A549 (cell line): ENCODE results near the gene UTP11. TPM values are rescaled to one million over a fixed set of nuclear protein-coding genes. Genes with fewer than 3 reads are reported as not detected.

ENCODE experiments used
- ATAC-seq, 2 experiments: fragments of 200-7000 bp in 1 of 2; fragments of >200 bp in 1 of 2; cut with Nextera tagmentation in 1 of 2; cut with Tn5 transposase in 1 of 2; 3 replicates each; pipeline versions ENCODE4 v1.8.0 to v1.9.1; 2018 to 2020; ENCODE audit warnings: mild to moderate bottlenecking in 1 of 2, moderate library complexity in 1 of 2
- CTCF ChIA-PET: fragments of 300-600 bp; sonication (Branson Sonifier 250); formaldehyde crosslinking; extraction: SDS; loops from one replicate; lab custom pipeline; 2021; ENCODE audit warnings: antibody characterized with exemption, inconsistent platforms; lab: Yijun Ruan, JAX
- POLR2A ChIA-PET: fragments of 350-600 bp; formaldehyde crosslinking; extraction: SDS; loops from one replicate; lab custom pipeline; 2021; ENCODE audit warnings: antibody characterized with exemption, inconsistent platforms; lab: Yijun Ruan, JAX
- DNase-seq, 2 experiments: peaks; one replicate each; pipeline versions ENCODE4 v3.0.0 to v3.0.0-alpha.2; 2011 to 2016; ENCODE audit warnings: low read depth in 1 of 2, low spot score in 1 of 2
- FAIRE-seq: peaks from 2 replicates; lab custom pipeline; 2011; peaks lifted over from hg19 to GRCh38; lab: Jason Lieb, UNC
- H3K27ac ChIP-seq, 2 experiments: fragments of >200 bp; sonication (Bioruptor Twin); formaldehyde crosslinking; 3 replicates each; pipeline ENCODE4 v1.5.1; 2016 to 2017
- H3K4me1 ChIP-seq: fragments of >200 bp; sonication (Bioruptor Twin); formaldehyde crosslinking; 3 replicates; pipeline ENCODE4 v1.6.1; 2016
- H3K4me2 ChIP-seq: fragments of >200 bp; sonication (Bioruptor Twin); formaldehyde crosslinking; 3 replicates; pipeline ENCODE4 v1.6.1; 2016
- H3K4me3 ChIP-seq: fragments of >200 bp; sonication (Bioruptor Twin); formaldehyde crosslinking; 3 replicates; pipeline ENCODE4 v1.5.1; 2016
- H3K9me3 ChIP-seq: fragments of >200 bp; sonication (Bioruptor Twin); formaldehyde crosslinking; 3 replicates; pipeline ENCODE4 v1.6.1; 2016
- CBX2 ChIP-seq: fragments of 200-600 bp; sonication (generic); IDR thresholded peaks from 2 replicates; pipeline ENCODE4 v1.6.1; 2016; ENCODE audit warnings: low read depth, mild to moderate bottlenecking, borderline replicate concordance
- CBX8 ChIP-seq: fragments of 200-600 bp; sonication (generic); IDR thresholded peaks from 2 replicates; pipeline ENCODE4 v1.6.1; 2016
- EP300 ChIP-seq, 2 experiments: fragments of >200 bp; sonication (Bioruptor Twin); formaldehyde crosslinking; IDR thresholded peaks; 2 replicates in 1 of 2; 3 replicates in 1 of 2; pipeline ENCODE4 v1.6.1; 2016 to 2017
- FOSB ChIP-seq: fragments of 250-450 bp; sonication (Bioruptor Pico); IDR thresholded peaks from 2 replicates; pipeline ENCODE4 v1.5.0; 2020; ENCODE audit warnings: mild to moderate bottlenecking, moderate library complexity
- FOSL2 ChIP-seq, 2 experiments: fragments of 450-650 bp in 1 of 2; fragments of >200 bp in 1 of 2; sonication (Bioruptor Twin) in 1 of 2; formaldehyde crosslinking; IDR thresholded peaks; 2 replicates each; pipeline versions ENCODE4 v1.5.0 to v1.6.1; 2016 to 2020; ENCODE audit warnings: mild to moderate bottlenecking in 1 of 2, moderate library complexity in 1 of 2
- FOXS1 ChIP-seq: fragments of 250-450 bp; sonication (Bioruptor Pico); IDR thresholded peaks from 2 replicates; pipeline ENCODE4 v1.5.0; 2020; ENCODE audit warnings: mild to moderate bottlenecking, moderate library complexity
- HOXA7 ChIP-seq: fragments of 250-450 bp; sonication (Bioruptor Pico); IDR thresholded peaks from 2 replicates; pipeline ENCODE4 v1.5.0; 2020; ENCODE audit warnings: mild to moderate bottlenecking, moderate library complexity
- HOXB5 ChIP-seq: fragments of 250-450 bp; sonication (Bioruptor Pico); IDR thresholded peaks from 2 replicates; pipeline ENCODE4 v1.5.0; 2020; ENCODE audit warnings: mild to moderate bottlenecking, moderate library complexity
- MAFK ChIP-seq: fragments of 450-650 bp; IDR thresholded peaks from 2 replicates; pipeline ENCODE4 v1.6.1; 2014; ENCODE audit not compliant: partially characterized antibody
- PHF8 ChIP-seq: fragments of 200-600 bp; sonication (generic); IDR thresholded peaks from 2 replicates; pipeline ENCODE4 v1.6.1; 2016; ENCODE audit warnings: low read depth, mild to moderate bottlenecking, antibody characterized with exemption, moderate library complexity, borderline replicate concordance
- POLR2AphosphoS2 ChIP-seq: conservative IDR thresholded peaks from 2 replicates; pipeline ENCODE4 v1.6.1; 2012; ENCODE audit warnings: low read length, improper control_type of control experiment, inconsistent platforms
- RAD21 ChIP-seq, 2 experiments: fragments of >200 bp in 1 of 2; sonication (Bioruptor Twin) in 1 of 2; formaldehyde crosslinking in 1 of 2; IDR thresholded peaks in 1 of 2; conservative IDR thresholded peaks in 1 of 2; 2 replicates in 1 of 2; 3 replicates in 1 of 2; pipeline ENCODE4 v1.6.1; 2012 to 2018; ENCODE audit warnings: inconsistent platforms in 1 of 2
- RARB ChIP-seq: fragments of 250-450 bp; sonication (Bioruptor Pico); IDR thresholded peaks from 2 replicates; pipeline ENCODE4 v1.8.0; 2021; ENCODE audit warnings: mild to moderate bottlenecking, moderate library complexity
- TFCP2L1 ChIP-seq: fragments of 250-450 bp; sonication (Bioruptor Pico); IDR thresholded peaks from 2 replicates; pipeline ENCODE4 v1.5.0; 2021; ENCODE audit warnings: mild to moderate bottlenecking
- TP53 ChIP-seq: fragments of 250-450 bp; sonication (Bioruptor Pico); IDR thresholded peaks from 2 replicates; pipeline ENCODE4 v1.5.0; 2021; ENCODE audit warnings: mild to moderate bottlenecking, moderate library complexity
- ZFP36 ChIP-seq: fragments of 450-650 bp; IDR thresholded peaks from 2 replicates; pipeline ENCODE4 v1.6.1; 2014; ENCODE audit warnings: borderline replicate concordance; ENCODE audit not compliant: partially characterized antibody
- ZNF302 ChIP-seq: fragments of 250-450 bp; sonication (Bioruptor Pico); IDR thresholded peaks from 2 replicates; pipeline ENCODE4 v1.9.0; 2021; ENCODE audit warnings: inconsistent platforms, mild to moderate bottlenecking, moderate library complexity
- ZSCAN20 ChIP-seq: fragments of 250-450 bp; sonication (Bioruptor Pico); IDR thresholded peaks from 2 replicates; pipeline ENCODE4 v1.8.0; 2022; ENCODE audit warnings: mild to moderate bottlenecking, moderate library complexity
- WGBS: methylation state at CpG from one replicate; pipeline ENCODE4 v1.1.6; 2017; ENCODE audit errors: missing lambda C conversion rate; 5-methylcytosine and 5-hydroxymethylcytosine counted together
- polyA plus RNA-seq, 4 experiments: library from polyadenylated mRNA; depleted of rRNA in 3 of 4; stranded (reverse); fragments of >200 nt; fragmentation: RNase III in 1 of 4; extraction: RNeasy Plus Mini Kit Qiagen cat#74134 plus additional on column Dnase treatment in 1 of 4; gene quantifications; 2 replicates in 3 of 4; 3 replicates in 1 of 4; pipeline ENCODE4 v1.2.3, GENCODE V29; 2011 to 2017
- TF ChIP-seq, protein P1 (sequence below): fragments of 250-450 bp; sonication (Bioruptor Pico); IDR thresholded peaks from 2 replicates; pipeline ENCODE4 v1.5.0; 2020; ENCODE audit warnings: low read depth, mild to moderate bottlenecking, moderate library complexity
- TF ChIP-seq, protein P2 (sequence below): fragments of 200-600 bp; sonication (generic); IDR thresholded peaks from 2 replicates; pipeline ENCODE4 v1.6.1; 2016; ENCODE audit warnings: antibody characterized with exemption, mild to moderate bottlenecking, moderate library complexity

Gene UTP11
- polyA plus RNA-seq, 2 of the 4 experiments (the other 2 are of a cell fraction), result 37.6 to 44.8 TPM

DNA sequence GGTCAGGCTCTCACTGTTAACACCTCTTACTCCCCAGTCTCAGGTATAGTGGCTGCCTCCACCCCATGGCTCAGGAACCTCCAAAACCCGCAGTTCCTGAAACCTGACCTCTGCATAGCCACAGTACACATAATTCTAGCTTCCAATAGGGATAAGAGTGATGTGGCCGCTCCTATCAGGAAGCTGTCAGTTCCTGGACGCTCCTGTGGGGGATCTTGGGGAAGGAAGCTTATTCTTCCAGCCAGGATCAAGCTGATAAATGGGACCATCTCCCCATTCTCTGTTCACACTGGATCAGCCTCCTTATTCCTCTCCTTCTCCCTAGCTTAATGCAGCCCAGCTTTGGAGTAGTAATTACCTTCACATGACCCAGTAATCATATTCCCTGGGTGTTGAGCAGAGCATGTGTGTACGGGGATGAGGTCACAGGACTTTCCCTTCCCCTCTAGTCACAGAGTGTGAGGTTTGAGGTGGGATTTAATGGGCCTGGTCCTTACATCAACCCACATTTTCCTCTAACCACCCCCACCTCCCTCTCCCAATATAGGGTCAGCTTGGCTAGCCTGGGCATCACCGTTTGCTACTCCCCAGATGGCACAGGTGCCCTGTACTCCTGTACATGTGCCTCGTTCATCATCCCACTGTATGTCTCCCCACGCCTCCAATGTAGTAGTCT, 41.0 kb downstream of the UTP11 start:
- no peak for FAIRE-seq
- peak in 1 of 2 experiments; percentile 26; a peak in 1 of 6 replicates for ATAC-seq
- CTCF ChIA-PET, result interaction anchor here (1.0 to 1.1 kb wide), 3 partner anchors 10 to 18 kb away, joined by 3 read pairs; no protein-coding TSS in a partner anchor

DNA sequence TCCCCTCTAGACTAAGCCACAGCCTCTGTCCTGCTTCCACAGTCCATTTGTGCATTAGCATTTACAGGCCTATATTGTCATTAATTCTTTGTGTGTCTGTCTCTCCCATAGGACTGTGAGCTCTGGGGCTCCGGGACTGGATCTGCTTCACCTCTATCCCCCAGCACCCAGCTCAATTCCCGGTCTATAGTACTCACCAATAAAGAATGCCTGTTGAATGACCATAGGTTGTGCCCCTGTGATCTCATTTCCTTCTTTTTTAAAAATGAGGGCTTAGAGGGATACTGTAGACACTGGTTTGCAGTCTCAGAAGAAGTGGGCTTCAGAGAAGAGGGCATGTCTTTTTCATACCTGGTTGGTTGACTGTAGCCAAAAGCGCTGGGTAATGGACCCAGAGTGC, 42.9 kb downstream of the UTP11 start:
- no peak for TF ChIP-seq TP53
- TF ChIP-seq, all 56 proteins: peak for 0
- POLR2A ChIA-PET, result no interaction called here
- H3K4me3 ChIP-seq, result no peak overlapping the region
- no peak for FAIRE-seq
- CTCF ChIA-PET, result no interaction called here
- ATAC-seq, result no peak
- H3K27ac ChIP-seq, result no peak overlapping the region
- no peaks in the 10 kb centered on the region for H3K9me3 ChIP-seq
- no peak for DNase-seq
- 29% methylated on average over 3 of the region's 3 CpGs for WGBS
- H3K4me2 ChIP-seq, result no peak overlapping the region
- no peaks in the 10 kb centered on the region for H3K4me1 ChIP-seq

More for the DNA sequence above, 41.0 kb downstream of the UTP11 start:
- TF ChIP-seq, protein P1, sequence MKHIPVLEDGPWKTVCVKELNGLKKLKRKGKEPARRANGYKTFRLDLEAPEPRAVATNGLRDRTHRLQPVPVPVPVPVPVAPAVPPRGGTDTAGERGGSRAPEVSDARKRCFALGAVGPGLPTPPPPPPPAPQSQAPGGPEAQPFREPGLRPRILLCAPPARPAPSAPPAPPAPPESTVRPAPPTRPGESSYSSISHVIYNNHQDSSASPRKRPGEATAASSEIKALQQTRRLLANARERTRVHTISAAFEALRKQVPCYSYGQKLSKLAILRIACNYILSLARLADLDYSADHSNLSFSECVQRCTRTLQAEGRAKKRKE (CRISPR knock-in tag), result no peak
- TF ChIP-seq RARB (CRISPR knock-in tag) (no peak), ZNF302 (no peak)
- no peak overlapping the region for H3K4me2 ChIP-seq
- no peak overlapping the region for H3K4me3 ChIP-seq
- no peaks in the 10 kb centered on the region for H3K4me1 ChIP-seq
- no peak overlapping the region for H3K27ac ChIP-seq
- POLR2A ChIA-PET, result no interaction called here
- no peaks in the 10 kb centered on the region for H3K9me3 ChIP-seq
- WGBS, result 16% methylated on average over 6 of the region's 7 CpGs
- no peak for DNase-seq

DNA sequence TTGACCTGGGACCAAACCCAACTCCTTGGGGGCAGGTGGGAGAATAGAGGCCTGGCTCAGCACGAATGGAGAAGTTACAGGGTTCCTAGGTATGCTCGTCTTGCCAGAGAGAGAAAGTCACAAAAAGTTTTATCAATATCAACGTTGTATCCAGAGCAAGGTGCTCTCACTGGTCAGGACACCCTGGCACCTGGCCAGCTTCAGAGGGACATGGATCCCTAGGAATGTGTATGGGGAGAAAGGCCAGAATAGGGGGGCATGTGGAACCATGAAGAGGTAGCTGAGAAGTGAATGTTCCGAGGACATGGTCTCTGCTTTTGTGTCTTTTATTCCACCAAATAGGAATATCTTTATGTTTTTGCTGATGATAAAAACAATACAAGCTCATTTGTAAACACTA, 43.4 kb downstream of the UTP11 start:
- no peaks in the 10 kb centered on the region for H3K9me3 ChIP-seq
- no peaks in the 10 kb centered on the region for H3K4me1 ChIP-seq
- 9% methylated on average over 4 of the region's 4 CpGs for WGBS
- H3K4me3 ChIP-seq, result no peak overlapping the region
- ChIA-PET CTCF (interaction anchor here (1.1 kb wide), 1 partner anchor 16 kb away, joined by 3 read pairs; no protein-coding TSS in a partner anchor), POLR2A (no interaction called here)
- DNase-seq (no peak), ATAC-seq (no peak), FAIRE-seq (no peak)
- TF ChIP-seq ZFP36, result no peak
- TF ChIP-seq FOSB (CRISPR knock-in tag), result no peak
- TF ChIP-seq TFCP2L1, result no peak
- TF ChIP-seq HOXB5, result no peak
- TF ChIP-seq FOSL2 (IDR thresholded peaks at IDR 0.05), result no peak
- no peak for TF ChIP-seq FOSL2 (CRISPR knock-in tag; IDR thresholded peaks at IDR 0.05)
- TF ChIP-seq CBX2, result no peak
- TF ChIP-seq RAD21 (conservative IDR thresholded peaks at IDR 0.05 in 1 of 2, IDR thresholded peaks at IDR 0.05 in 1 of 2), result no peak
- no peak for TF ChIP-seq FOXS1 (CRISPR knock-in tag)
- TF ChIP-seq RARB (CRISPR knock-in tag), result no peak
- no peak for TF ChIP-seq ZNF302
- no peak for TF ChIP-seq HOXA7
- no peak for TF ChIP-seq ZSCAN20 (CRISPR knock-in tag)
- TF ChIP-seq EP300 (IDR thresholded peaks at IDR 0.05), result no peak
- TF ChIP-seq CBX8, result no peak
- TF ChIP-seq POLR2AphosphoS2, result no peak
- no peak for TF ChIP-seq PHF8
- H3K4me2 ChIP-seq, result no peak overlapping the region
- no peak overlapping the region for H3K27ac ChIP-seq

DNA sequence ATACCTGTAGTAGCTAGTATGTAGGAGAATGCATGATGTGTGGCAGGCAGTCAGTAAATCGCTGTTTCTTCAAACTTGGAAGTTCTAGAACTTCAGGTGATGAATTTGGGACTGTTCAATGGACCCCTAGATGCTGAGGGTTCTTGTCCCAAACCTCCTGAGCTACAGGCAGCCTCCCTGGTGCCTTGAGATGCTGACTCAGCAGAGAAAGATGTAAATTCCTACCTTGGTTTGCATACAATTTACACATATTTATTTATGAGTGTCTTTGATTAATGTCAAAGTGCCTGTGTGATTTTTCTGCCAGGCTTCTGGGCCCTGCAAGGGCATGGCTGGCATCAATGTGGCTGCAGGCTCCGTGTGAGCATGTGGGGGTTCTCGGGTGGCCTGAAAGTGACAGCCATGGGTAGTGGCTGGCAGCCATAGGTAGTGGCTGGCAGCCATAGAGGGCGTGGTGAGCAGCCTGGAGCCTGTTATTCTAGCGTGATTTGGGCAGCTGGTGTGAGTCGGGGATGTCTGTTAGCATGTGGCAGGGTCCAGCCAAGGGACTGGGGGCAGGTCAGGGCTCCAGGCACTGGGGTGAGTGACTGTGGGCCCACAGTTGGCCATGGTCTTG, 47.2 kb downstream of the UTP11 start:
- ChIA-PET POLR2A (no interaction called here), CTCF (no interaction called here)
- WGBS, result 40% methylated on average over 6 of the region's 6 CpGs
- H3K9me3 ChIP-seq, result no peaks in the 10 kb centered on the region
- H3K4me2 ChIP-seq, result no peak overlapping the region
- ATAC-seq (no peak), FAIRE-seq (no peak), DNase-seq (no peak)
- TF ChIP-seq, protein P2, sequence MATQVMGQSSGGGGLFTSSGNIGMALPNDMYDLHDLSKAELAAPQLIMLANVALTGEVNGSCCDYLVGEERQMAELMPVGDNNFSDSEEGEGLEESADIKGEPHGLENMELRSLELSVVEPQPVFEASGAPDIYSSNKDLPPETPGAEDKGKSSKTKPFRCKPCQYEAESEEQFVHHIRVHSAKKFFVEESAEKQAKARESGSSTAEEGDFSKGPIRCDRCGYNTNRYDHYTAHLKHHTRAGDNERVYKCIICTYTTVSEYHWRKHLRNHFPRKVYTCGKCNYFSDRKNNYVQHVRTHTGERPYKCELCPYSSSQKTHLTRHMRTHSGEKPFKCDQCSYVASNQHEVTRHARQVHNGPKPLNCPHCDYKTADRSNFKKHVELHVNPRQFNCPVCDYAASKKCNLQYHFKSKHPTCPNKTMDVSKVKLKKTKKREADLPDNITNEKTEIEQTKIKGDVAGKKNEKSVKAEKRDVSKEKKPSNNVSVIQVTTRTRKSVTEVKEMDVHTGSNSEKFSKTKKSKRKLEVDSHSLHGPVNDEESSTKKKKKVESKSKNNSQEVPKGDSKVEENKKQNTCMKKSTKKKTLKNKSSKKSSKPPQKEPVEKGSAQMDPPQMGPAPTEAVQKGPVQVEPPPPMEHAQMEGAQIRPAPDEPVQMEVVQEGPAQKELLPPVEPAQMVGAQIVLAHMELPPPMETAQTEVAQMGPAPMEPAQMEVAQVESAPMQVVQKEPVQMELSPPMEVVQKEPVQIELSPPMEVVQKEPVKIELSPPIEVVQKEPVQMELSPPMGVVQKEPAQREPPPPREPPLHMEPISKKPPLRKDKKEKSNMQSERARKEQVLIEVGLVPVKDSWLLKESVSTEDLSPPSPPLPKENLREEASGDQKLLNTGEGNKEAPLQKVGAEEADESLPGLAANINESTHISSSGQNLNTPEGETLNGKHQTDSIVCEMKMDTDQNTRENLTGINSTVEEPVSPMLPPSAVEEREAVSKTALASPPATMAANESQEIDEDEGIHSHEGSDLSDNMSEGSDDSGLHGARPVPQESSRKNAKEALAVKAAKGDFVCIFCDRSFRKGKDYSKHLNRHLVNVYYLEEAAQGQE, result no peak
- TF ChIP-seq MAFK, result peak; percentile 82
- H3K4me3 ChIP-seq, result no peak overlapping the region
- no peak overlapping the region for H3K27ac ChIP-seq
- no peaks in the 10 kb centered on the region for H3K4me1 ChIP-seq
